Caki2 (cell line): ENCODE measurements around the gene B4GAT1. TPM values are rescaled to one million over a fixed set of nuclear protein-coding genes. Genes with fewer than 3 reads are reported as not detected.

Source experiments
- total RNA-seq: library from RNA; depleted of rRNA; stranded (reverse); fragments of >200 nt; shearing (Covaris generic); gene quantifications from 2 replicates; pipeline ENCODE4 v1.2.3, GENCODE V29; 2014; ENCODE audit warnings: low replicate concordance; rRNA removed

B4GAT1 gene
- total RNA-seq, 1 experiment from 2014 or later = 58.0 TPM

Other genes with a start within 250 kb of the B4GAT1 start
- gene KLC2, start 89.9 kb downstream of the B4GAT1 start, total RNA-seq = 23.9 and 41.1 TPM in 2 replicates
- gene RAB1B, start 79.0 kb downstream of the B4GAT1 start, total RNA-seq = 55.4 and 56.1 TPM in 2 replicates
- 0.61 TPM in 1 of 2 replicates, not detected in the other for gene CNIH2, start 69.5 kb downstream of the B4GAT1 start, total RNA-seq
- gene YIF1A, start 58.5 kb downstream of the B4GAT1 start, total RNA-seq = 114 and 188 TPM in 2 replicates
- gene TMEM151A, start 55.7 kb downstream of the B4GAT1 start, total RNA-seq = not detected in 2 replicates
- gene CD248, start 30.6 kb downstream of the B4GAT1 start, total RNA-seq = not detected in 2 replicates
- gene RIN1, start 11.2 kb downstream of the B4GAT1 start, total RNA-seq = 24.5 and 28.4 TPM in 2 replicates
- 80.0 and 85.9 TPM in 2 replicates for gene BRMS1, start 2.5 kb downstream of the B4GAT1 start, total RNA-seq
- not detected in 2 replicates for gene SLC29A2, start 24.1 kb upstream of the B4GAT1 start, total RNA-seq
- gene NPAS4, start 73.4 kb upstream of the B4GAT1 start, total RNA-seq = not detected in 2 replicates
- gene MRPL11, start 91.2 kb upstream of the B4GAT1 start, total RNA-seq = 113 and 202 TPM in 2 replicates
- 10.0 and 16.7 TPM in 2 replicates for gene PELI3, start 119.3 kb upstream of the B4GAT1 start, total RNA-seq
- gene DPP3, start 132.8 kb upstream of the B4GAT1 start, total RNA-seq = 59.9 and 102 TPM in 2 replicates
- 20.6 and 28.0 TPM in 2 replicates for gene BBS1, start 163.0 kb upstream of the B4GAT1 start, total RNA-seq
- 10.9 and 52.6 TPM in 2 replicates for gene ZDHHC24, start 198.4 kb upstream of the B4GAT1 start, total RNA-seq
- gene ACTN3, start 199.3 kb upstream of the B4GAT1 start, total RNA-seq = not detected in 2 replicates
- not detected in 2 replicates for gene CTSF, start 221.0 kb upstream of the B4GAT1 start, total RNA-seq
- 0.41 and 0.61 TPM in 2 replicates for gene CCDC87, start 245.4 kb upstream of the B4GAT1 start, total RNA-seq
- 38.1 and 43.5 TPM in 2 replicates for gene CCS, start 245.6 kb upstream of the B4GAT1 start, total RNA-seq